HEK293 (cell line): ENCODE data around the gene WDR86.

ENCODE experiments used
- BCL11B ChIP-seq: fragments of 450-650 bp; formaldehyde crosslinking; IDR thresholded peaks from 2 replicates; pipeline ENCODE4 v1.5.1; 2016; ENCODE audit warnings: low read depth, missing biosample characterization, missing genetic modification characterization
- INSM2 ChIP-seq: fragments of 450-650 bp; formaldehyde crosslinking; IDR thresholded peaks from 2 replicates; pipeline ENCODE4 v1.5.1; 2016; ENCODE audit warnings: missing biosample characterization, missing genetic modification characterization
- KLF1 ChIP-seq: fragments of 450-650 bp; formaldehyde crosslinking; IDR thresholded peaks from 2 replicates; pipeline ENCODE4 v1.5.1; 2016; ENCODE audit warnings: missing biosample characterization, missing genetic modification characterization
- KLF16 ChIP-seq: fragments of 450-650 bp; formaldehyde crosslinking; IDR thresholded peaks from 2 replicates; pipeline ENCODE4 v1.5.1; 2017; ENCODE audit warnings: missing biosample characterization, missing genetic modification characterization
- KLF7 ChIP-seq: fragments of 450-650 bp; formaldehyde crosslinking; IDR thresholded peaks from 2 replicates; pipeline ENCODE4 v1.5.1; 2016; ENCODE audit warnings: missing biosample characterization, missing genetic modification characterization, borderline replicate concordance
- PATZ1 ChIP-seq: fragments of 450-650 bp; formaldehyde crosslinking; IDR thresholded peaks from 2 replicates; pipeline ENCODE4 v1.5.1; 2016; ENCODE audit warnings: missing biosample characterization, missing genetic modification characterization
- SCRT2 ChIP-seq: fragments of 450-650 bp; formaldehyde crosslinking; IDR thresholded peaks from 2 replicates; pipeline ENCODE4 v1.5.1; 2016; ENCODE audit warnings: missing biosample characterization, missing genetic modification characterization
- SP3 ChIP-seq: fragments of 450-650 bp; formaldehyde crosslinking; IDR thresholded peaks from 2 replicates; pipeline ENCODE4 v1.5.1; 2016; ENCODE audit warnings: missing biosample characterization, missing genetic modification characterization
- TRIM28 ChIP-seq: IDR thresholded peaks from 2 replicates; pipeline ENCODE4 v1.6.1; 2011; ENCODE audit warnings: low read length, control low read depth, borderline replicate concordance
- TSHZ1 ChIP-seq: fragments of 450-650 bp; formaldehyde crosslinking; IDR thresholded peaks from 2 replicates; pipeline ENCODE4 v1.5.1; 2016; ENCODE audit warnings: missing biosample characterization, missing genetic modification characterization, borderline replicate concordance
- ZBTB7A ChIP-seq: fragments of 450-650 bp; formaldehyde crosslinking; IDR thresholded peaks from 2 replicates; pipeline ENCODE4 v1.5.1; 2016; ENCODE audit warnings: low read depth, missing biosample characterization, missing genetic modification characterization
- ZNF132 ChIP-seq: fragments of 450-650 bp; formaldehyde crosslinking; IDR thresholded peaks from 2 replicates; pipeline ENCODE4 v1.5.1; 2017; ENCODE audit warnings: missing biosample characterization, missing genetic modification characterization, borderline replicate concordance
- ZNF529 ChIP-seq: fragments of 450-650 bp; formaldehyde crosslinking; IDR thresholded peaks from 2 replicates; pipeline ENCODE4 v1.5.1; 2017; ENCODE audit warnings: missing genetic modification characterization, missing biosample characterization; ENCODE audit not compliant: insufficient replicate concordance
- ZNF549 ChIP-seq: fragments of 450-650 bp; IDR thresholded peaks from 2 replicates; pipeline ENCODE4 v1.5.1; 2018; ENCODE audit warnings: missing biosample characterization, missing genetic modification characterization, mild to moderate bottlenecking, inconsistent platforms, moderate library complexity
- ZNF558 ChIP-seq: fragments of 450-650 bp; formaldehyde crosslinking; IDR thresholded peaks from 2 replicates; pipeline ENCODE4 v1.5.1; 2016; ENCODE audit warnings: missing biosample characterization, missing genetic modification characterization
- ZNF645 ChIP-seq: fragments of 450-650 bp; formaldehyde crosslinking; IDR thresholded peaks from 2 replicates; pipeline ENCODE4; 2016; ENCODE audit warnings: missing biosample characterization, missing genetic modification characterization
- ZNF664 ChIP-seq: fragments of 450-650 bp; formaldehyde crosslinking; IDR thresholded peaks from 2 replicates; pipeline ENCODE4 v1.5.1; 2016; ENCODE audit warnings: missing biosample characterization, missing genetic modification characterization
- ZNF701 ChIP-seq: fragments of 450-650 bp; formaldehyde crosslinking; IDR thresholded peaks from 2 replicates; pipeline ENCODE4 v1.5.1; 2016; ENCODE audit warnings: missing biosample characterization, missing genetic modification characterization
- ZNF747 ChIP-seq: fragments of 450-650 bp; formaldehyde crosslinking; IDR thresholded peaks from 2 replicates; pipeline ENCODE4 v1.5.1; 2016; ENCODE audit warnings: missing biosample characterization, missing genetic modification characterization
- TF ChIP-seq, protein P1 (sequence below): fragments of 450-650 bp; formaldehyde crosslinking; IDR thresholded peaks from 2 replicates; pipeline ENCODE4 v1.5.1; 2016; ENCODE audit warnings: missing biosample characterization, missing genetic modification characterization
- TF ChIP-seq, protein P2 (sequence below): fragments of 450-650 bp; formaldehyde crosslinking; IDR thresholded peaks from 2 replicates; pipeline ENCODE4 v1.5.1; 2017; ENCODE audit warnings: missing biosample characterization, missing genetic modification characterization

Gene WDR86

GRCh38 chr7:151410405-151411390, 860 bp upstream of the WDR86 start (continued):
- TF ChIP-seq ZNF747 (tag by site-specific recombination), result no peak
- TF ChIP-seq ZNF701 (tag by site-specific recombination), result no peak
- no peak for TF ChIP-seq ZNF549
- no peak for TF ChIP-seq BCL11B (tag by site-specific recombination)
- 0 out of 2 replicates have a peak, but pooled peaks have one; percentile 17 for TF ChIP-seq TSHZ1 (tag by site-specific recombination)
- TF ChIP-seq, protein P1, sequence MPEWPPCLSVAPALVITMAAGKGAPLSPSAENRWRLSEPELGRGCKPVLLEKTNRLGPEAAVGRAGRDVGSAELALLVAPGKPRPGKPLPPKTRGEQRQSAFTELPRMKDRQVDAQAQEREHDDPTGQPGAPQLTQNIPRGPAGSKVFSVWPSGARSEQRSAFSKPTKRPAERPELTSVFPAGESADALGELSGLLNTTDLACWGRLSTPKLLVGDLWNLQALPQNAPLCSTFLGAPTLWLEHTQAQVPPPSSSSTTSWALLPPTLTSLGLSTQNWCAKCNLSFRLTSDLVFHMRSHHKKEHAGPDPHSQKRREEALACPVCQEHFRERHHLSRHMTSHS (tag by site-specific recombination), result no peak
- TF ChIP-seq ZNF132 (tag by site-specific recombination), result no peak
- no peak for TF ChIP-seq ZNF529 (tag by site-specific recombination)
- TF ChIP-seq, protein P2, sequence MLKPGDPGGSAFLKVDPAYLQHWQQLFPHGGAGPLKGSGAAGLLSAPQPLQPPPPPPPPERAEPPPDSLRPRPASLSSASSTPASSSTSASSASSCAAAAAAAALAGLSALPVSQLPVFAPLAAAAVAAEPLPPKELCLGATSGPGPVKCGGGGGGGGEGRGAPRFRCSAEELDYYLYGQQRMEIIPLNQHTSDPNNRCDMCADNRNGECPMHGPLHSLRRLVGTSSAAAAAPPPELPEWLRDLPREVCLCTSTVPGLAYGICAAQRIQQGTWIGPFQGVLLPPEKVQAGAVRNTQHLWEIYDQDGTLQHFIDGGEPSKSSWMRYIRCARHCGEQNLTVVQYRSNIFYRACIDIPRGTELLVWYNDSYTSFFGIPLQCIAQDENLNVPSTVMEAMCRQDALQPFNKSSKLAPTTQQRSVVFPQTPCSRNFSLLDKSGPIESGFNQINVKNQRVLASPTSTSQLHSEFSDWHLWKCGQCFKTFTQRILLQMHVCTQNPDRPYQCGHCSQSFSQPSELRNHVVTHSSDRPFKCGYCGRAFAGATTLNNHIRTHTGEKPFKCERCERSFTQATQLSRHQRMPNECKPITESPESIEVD, result no peak
- TF ChIP-seq SP3, result 0 out of 2 replicates have a peak, but pooled peaks have one; percentile 23
- no peak for TF ChIP-seq ZNF558
- TF ChIP-seq ZNF645 (tag by site-specific recombination), result no peak
- TF ChIP-seq ZBTB7A (tag by site-specific recombination), result 0 out of 2 replicates have a peak, but pooled peaks have one; percentile 46
- TF ChIP-seq PATZ1 (tag by site-specific recombination), result 0 out of 2 replicates have a peak, but pooled peaks have one; percentile 47
- no peak for TF ChIP-seq TRIM28
- TF ChIP-seq KLF16, result peak; percentile 56; the same call in 1 of the 2 replicates
- no peak for TF ChIP-seq INSM2 (tag by site-specific recombination)
- no peak for TF ChIP-seq ZNF664 (tag by site-specific recombination)
- TF ChIP-seq KLF1 (tag by site-specific recombination), result peak; percentile 51
- no peak for TF ChIP-seq SCRT2 (tag by site-specific recombination)
- TF ChIP-seq KLF7 (tag by site-specific recombination), result peak; percentile 43; the same call in 1 of the 2 replicates
- TF ChIP-seq, all 188 proteins: peak for 37
